Fibroblast of skin of abdomen (primary cell): ENCODE data around the gene COL15A1.
"Not testable (repeated sequence)": the region's sequence is repeated elsewhere in the genome, so short reads cannot be mapped to it uniquely, and the experiment has no call there.

ENCODE experiments used
- DNase-seq: peaks from one replicate; pipeline ENCODE4 v3.0.0-alpha.2; 2013

The COL15A1 gene

DNA sequence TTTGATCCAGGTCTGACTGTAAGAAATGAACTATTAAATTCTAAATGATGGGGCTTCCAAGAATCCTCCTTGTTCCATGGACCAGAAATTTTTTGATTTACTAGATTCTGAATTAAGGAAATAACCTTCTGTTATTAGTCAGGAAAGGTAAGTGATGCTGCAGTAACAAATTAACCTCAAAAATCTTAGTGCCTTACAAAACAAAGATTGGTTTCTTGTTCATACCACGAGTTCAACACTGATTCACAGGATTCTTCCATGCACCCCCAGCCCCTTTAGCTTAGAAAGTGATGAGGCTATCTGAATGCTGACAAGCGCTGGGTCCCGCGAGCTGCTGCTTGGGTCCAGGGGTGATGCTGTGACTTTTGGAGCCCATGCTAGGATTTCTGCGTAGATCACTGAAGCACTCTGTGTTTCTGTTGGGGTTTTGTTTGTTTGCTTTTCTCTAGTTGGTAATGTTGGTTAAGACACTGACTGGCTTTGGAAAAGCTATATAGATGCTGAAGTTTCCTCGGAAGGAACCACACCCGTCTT, 52.3 kb downstream of the COL15A1 start:
- no peak for DNase-seq

DNA sequence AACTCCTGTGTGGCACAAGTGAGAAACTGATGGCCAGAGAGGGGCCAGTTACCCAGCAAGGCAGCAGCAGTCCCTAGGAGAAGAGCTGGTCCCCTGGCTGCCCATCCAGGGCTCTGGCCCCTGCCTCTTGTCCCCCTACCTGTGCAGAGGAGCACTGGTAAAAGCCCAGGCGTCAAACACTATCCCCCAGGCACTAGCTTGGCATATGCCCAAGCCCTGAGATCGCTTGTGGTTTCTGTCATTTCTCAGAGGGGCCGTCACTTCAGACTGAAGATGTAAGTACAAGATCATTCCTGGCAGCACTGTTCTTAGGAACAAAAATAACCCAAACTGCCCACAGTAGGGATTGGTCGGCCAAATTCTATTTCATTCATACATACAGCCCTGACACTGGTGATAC, 53.9 kb downstream of the COL15A1 start:
- DNase-seq: peak; percentile 68

DNA sequence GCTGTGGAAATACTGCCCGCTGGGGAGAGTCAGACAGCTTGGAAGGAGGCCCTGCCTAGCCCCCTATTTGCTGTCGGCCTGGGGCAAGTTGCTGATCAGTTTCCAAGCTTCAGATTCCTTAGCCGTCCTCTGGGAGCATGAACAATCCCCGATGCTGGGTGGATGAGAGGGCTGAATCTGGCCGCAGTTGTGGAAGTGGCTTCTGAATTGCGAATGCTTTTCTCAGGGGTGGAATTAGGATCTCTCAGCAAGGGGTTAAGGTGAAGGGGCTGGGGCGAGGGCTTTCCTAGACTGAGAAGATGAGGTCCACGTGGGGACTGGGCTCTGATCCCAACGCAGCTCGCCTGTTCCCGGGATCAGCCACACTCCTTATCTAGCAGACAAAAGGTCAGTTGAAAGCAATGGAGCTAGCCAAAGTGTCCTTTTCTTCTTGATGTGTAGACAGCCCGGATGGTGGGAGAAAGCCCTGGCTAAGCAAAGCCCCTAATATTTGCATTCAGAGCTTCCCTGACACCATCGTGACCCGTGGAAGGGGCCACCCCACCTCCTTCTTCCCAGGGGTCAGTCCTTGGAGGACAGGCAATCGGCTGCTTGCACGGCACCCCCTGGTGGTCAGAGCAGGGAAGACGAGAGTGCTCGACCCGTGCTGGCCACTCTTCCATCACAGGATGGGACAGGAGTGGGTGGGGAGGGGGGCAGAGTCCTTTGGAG, 54.9 kb downstream of the COL15A1 start:
- peak; percentile 76 for DNase-seq

DNA sequence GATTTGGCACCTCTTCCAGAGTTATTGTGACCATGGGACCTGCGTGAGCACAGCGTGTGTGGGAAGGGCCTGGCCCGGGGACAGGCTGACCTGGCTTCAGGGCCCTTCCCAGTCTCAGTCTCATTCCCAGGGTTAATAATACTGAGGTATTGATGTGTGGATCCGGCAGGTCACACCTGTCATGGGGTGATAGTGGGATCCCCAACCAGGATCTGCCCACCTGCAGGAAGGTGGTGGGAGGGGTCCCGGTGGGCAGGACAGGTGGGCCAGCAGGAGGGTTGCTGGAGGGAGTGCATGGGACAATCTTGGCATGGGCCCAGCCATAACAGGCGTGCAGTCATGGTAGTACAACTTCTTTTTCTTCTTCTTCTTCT, 55.4 kb downstream of the COL15A1 start:
- no peak for DNase-seq

DNA sequence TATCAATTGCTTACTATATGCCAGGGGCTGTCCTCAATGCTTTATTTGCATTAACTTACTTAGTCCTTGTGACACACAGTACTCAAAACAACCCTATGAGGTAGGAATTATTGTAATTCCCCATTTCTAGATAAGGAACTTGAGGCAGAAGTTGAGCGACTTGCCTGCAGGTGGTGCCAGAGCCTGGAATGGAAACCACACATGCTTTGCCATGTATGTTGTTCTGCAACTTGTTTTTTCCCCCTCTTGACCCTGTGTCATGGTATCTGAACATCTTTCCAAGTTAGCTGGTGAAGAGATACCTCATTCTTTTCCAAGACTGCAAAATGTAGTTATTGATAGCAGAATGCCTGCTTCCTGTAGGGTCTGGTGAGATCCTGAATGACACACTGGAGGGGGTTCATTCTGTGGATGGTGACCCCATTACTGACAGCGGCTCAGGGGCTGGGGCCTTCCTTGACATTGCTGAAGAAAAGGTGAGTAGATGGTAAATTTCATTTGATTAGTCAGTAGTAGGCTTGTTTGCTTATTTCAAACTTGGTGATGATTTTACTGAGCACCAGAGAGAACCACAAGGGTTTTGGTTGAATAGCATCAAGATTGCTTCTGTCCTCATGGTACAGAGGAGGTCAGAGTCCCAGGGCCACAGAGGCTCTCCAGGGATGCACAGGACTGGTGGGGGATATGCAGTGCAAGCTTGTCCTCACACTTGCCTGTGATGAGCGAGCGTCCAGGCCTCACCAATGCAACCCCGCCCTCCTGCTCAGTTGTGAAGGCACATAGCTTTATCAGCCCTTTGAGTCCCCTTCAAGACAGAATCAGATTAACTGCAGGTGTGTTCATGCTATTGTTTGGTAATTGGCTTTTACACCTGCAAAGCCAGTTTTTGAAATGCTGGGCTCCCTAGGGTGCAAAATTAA, 57.0 kb downstream of the COL15A1 start:
- peak; percentile 76 for DNase-seq

DNA sequence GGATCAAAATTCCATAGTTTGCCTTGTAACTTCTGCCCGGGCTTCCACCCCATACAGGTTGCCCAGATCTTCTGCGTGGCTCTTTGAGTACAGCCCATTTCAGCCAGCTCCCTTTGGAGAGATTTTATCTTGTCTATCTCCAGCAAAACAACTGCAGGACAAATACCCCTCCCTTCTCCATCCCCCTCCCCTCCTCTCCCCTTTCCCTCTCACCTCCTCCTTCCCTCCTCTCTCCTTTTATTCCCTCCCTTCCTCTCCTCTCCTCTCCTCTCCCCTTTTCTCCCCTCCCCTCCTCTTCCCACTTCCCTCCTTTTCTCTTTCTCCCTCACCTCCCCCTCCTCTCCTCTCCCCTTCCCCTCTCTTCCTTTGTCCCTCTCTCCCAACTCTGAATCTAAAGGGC, 58.2 kb downstream of the COL15A1 start:
- DNase-seq: no peak

DNA sequence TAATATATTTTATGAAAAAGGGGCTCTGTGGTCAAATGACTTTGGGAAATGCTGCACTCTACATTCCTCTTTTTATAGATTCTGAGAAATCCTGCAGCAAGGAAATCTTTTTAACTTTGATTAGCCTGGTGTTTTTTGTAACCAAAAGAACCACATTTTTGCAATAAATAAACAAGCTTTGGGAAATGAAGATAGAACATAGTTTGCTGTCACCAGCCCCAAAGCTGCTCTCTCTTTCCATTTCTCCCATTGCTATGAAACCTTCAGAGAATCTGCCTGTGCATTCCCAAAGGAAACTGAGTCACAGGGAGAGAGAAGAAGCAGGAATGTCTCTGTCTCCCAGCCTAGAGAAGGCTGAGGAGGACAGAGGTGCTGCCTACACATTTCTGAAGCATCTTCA, 59.0 kb downstream of the COL15A1 start:
- DNase-seq: no peak

DNA sequence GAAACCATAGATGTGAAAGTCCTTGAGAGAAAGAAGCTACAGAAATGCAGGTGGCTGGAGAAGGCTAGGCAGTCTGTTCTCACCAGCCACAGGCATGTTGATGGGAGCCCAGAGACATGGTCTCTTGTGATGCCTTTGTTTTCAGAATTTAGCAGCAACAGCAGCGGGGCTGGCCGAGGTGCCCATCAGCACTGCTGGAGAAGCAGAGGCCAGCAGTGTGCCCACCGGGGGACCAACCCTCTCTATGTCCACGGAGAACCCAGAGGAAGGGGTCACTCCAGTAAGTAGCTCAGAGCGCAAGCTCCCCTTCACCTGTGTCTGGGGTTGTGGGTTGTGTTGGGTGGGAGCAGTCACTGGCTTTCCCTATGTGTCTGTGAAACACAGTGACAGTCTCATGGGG, 59.6 kb downstream of the COL15A1 start:
- DNase-seq: no peak

DNA sequence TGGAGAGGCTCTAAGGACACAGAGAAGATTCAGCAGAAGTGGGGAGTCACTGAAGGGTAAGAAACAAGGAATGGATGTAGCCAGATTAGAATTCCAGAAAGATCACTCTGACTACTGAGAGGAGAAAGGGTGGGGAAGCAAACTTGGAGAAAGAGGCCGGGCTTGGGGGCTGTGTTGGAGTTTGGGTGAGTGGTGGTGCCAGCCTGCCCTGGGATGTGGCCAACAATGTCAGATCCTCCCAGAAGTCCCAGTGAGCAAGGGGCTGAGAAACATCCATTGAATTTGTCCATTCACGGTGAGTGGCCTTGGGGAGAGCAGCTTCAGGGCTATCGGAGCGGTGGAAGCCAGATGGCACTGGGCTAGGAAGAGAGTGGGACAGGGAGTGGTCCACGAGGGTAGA, 60.4 kb downstream of the COL15A1 start:
- no peak for DNase-seq

DNA sequence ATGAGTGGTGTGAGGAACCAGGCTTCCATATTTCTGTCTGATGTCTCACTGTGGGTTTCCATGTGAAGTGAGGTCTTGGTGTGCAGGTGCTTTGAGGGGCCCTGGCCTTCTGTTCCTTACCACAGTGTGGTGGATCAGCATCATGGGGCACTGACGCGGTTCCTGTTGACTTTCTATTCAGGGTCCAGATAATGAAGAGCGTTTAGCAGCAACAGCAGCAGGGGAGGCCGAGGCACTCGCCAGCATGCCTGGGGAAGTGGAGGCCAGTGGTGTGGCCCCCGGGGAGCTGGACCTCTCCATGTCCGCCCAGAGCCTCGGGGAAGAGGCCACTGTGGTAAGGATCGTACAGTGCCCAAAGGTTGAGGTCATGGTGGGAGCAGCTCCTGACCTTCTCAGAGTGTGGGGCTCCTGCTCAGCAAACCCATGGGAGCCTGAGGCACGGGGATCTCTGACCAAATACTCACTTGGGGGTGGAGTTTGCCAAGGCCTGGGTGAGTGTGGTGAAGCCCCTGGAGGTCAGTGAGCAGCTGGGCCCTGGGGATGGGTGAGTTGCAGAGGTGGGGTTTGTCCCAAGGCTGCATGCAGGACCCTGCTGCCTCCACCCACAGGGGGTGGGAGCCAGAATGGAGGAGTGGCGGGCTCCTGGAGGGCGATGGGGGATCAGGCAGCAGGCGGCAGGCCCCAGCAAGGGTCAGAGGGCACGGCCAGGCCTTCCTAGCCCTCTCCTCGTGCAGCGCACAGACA, 61.2 kb downstream of the COL15A1 start:
- DNase-seq: no peak

DNA sequence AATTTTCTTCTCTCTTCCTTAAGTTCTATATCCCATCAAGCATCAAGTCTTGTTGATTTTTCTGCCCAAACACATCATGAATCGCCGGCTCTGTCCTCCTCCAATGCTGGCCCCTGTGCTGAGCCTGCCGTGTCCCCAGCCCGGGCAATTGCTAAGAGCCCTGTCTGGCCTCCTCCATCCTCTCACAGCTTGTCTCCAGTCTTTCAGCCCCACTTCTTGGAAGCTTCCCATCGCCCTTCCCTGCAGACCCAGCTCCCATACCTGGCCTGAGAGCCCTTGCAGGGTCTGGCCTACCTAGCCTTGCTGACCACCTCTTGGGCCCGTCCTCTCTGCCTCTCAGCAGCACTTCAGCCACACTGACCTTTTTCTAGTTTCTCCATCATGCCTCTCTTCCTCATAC, 61.9 kb downstream of the COL15A1 start:
- no peak for DNase-seq

DNA sequence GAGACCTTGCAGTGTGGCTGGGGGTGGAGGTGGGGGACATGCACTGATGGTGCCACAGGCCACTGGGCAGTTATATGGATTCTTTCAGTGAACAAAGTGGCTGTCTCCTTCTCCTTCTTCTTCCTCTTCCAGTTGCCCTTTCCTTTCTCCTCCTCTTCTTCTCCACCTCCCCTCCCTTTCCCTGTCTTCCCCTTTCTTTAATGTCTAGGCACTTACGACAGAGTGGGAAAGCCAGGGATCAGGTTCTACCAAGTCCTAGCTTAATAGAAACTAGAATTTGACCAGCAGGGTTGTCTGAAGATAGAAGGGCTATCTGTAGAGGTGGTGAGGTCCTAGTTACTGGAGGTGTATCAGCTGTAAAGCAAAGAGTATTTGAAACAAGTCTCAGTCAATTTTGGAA, 62.8 kb downstream of the COL15A1 start:
- no peak for DNase-seq

DNA sequence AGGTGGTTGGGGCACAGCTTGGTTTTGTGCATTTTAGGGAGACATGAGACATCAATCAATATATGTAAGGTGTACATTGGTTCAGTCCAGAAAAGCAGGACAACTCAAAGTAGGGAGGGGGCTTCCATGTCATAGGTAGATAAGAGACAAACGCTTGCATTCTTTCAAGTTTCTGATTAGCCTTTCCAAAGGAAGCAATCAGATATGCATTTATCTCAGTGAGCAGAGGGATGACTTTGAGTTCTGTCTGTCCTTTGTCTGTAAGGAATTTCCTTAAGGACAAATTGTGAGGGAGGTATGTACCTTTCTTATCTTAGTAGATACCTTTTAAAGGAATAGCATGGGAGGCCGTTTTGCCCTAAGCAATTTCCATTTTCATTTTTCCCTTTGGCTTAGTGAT, 63.3 kb downstream of the COL15A1 start:
- DNase-seq: no peak

DNA sequence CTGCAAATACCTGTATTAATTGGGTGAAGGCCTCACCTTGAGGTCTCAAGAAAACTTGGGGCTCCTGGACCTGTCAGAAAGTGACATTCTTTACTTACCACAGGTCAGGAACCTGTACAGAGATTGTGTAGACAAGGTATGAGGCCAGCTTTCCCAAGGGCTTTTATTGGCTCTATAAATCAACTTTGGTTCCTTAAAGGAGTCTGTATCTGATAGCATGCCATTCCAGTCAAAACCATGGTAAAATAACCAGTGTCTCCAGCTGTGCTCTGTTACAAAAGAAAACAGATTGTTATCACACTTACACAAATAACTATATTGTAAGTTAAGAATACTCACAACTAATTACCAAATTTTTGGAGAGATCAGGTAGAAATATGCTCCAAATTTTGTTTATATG, 64.5 kb downstream of the COL15A1 start:
- no peak for DNase-seq

DNA sequence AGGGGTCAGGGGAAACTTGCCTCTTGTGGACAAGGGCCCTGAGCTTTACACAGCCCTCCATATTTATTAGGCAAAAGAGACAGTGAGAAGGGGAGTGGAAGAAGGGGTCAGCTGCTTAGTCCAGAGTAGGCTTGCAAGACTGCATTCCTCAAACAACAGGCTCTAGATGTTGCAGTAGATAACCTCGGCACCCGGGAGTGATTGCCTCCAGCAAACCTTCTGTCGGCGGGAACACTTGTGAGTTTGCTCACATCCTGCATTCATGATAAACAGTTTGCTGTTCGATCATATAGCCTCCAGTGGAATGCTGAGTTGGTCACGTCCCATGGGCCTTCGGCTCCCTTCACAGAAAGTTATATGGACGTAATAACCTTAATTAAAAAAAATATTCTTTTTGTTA, 66.7 kb downstream of the COL15A1 start:
- DNase-seq: not testable (repeated sequence)

DNA sequence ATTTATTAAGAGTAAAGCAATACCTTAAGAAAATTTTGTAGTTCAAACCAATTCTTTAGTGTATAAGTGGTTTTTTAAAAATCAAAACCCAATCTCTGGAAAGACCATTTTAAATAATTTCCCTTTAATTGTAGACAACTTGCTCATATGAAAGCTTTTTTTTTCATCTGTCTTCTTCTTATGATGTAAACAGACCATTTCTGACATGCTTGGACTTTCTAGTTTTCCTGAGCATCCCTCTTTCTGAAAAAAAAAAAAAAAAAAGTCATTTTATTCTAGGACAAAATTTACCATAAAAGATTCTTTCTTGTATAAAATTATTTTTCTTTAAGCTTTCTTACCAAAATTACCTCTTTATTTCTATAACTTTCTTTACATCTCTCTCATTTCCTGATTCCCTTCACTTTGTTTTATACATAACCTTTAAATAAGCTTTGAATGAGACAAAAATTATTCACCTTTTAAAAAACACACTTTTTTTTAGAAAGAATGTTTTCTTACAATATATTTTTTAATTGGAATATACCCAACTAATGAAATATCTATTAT, 67.5 kb downstream of the COL15A1 start:
- peak; percentile 41 for DNase-seq

DNA sequence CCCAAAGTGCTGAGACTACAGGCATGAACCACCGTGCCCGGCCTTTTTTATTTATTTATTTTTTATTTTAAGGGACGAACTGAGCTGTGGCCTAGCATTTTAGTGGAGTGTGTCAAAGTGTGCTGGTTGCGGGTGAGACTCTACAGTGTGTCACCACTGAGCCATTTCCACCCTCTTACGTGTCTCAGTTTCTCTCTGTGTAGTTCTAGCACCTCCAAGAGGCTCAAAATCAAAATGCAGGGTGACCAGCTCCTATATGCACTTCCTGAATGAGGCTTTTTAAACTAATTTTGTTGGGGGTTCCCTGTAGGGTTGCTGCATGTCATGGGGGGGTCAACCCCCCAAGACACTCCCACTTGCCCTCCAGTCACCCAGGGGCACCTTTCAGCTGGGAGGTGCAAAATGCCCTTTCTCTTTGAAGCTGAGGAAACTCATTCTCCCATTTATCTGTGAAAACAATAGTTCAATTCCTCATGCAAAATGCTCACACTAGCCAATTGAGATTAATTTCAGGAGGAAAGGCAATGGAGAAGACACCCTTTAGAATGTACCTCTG, 69.3 kb downstream of the COL15A1 start:
- DNase-seq: no peak

DNA sequence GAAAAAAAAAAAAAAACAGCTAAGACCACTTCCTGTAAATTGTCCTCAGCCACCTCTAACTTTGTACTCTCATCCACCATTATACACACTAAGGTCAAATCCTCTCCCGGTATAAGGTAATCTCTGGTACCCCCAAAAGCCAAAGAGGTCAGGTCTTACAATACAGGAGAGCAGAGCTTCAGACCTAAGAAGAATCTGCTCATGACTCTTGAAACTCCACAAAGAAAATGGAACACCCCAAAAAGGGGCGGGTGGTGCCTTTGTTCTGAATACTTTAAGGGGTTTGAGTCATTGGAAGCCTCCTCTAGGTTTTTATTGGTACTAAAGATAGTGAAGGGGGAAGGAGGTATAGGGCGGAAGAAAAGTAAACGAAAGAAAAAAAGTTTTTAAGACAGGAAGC, 69.8 kb downstream of the COL15A1 start:
- DNase-seq: no peak

DNA sequence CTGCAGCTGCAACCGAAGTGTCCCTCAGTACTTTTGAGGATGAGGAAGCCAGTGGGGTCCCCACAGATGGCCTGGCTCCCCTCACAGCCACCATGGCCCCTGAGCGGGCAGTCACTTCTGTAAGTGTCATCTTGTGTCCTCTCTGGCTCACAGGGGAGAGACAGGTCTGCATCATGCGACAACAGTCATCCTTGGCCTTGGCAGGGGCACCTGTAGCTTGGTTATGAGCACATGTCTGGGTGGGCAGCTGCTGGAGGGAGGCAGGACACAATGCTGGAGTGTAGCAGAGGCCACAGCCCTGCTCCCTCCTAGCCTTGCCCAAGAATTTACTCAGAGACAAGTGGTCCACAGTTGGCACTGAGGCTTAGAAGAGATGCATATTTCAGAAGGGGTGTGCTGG, 71.7 kb downstream of the COL15A1 start:
- no peak for DNase-seq

DNA sequence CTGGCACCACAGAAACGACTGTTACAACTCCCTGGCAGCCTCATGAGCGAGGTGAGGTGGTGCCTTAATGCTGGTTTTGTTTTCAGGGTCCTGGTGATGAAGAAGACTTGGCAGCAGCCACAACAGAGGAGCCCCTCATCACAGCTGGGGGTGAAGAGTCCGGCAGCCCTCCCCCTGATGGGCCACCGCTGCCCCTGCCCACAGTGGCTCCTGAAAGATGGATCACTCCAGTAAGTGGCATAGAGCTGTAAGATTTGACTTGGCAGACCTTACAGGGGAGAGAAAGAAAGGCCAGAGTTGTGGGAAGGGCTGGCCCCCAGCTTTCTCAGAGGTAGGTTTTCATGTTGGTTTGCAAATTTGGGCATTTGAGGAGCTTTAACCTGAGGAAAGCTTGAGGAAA, 72.2 kb downstream of the COL15A1 start:
- DNase-seq: no peak

DNA sequence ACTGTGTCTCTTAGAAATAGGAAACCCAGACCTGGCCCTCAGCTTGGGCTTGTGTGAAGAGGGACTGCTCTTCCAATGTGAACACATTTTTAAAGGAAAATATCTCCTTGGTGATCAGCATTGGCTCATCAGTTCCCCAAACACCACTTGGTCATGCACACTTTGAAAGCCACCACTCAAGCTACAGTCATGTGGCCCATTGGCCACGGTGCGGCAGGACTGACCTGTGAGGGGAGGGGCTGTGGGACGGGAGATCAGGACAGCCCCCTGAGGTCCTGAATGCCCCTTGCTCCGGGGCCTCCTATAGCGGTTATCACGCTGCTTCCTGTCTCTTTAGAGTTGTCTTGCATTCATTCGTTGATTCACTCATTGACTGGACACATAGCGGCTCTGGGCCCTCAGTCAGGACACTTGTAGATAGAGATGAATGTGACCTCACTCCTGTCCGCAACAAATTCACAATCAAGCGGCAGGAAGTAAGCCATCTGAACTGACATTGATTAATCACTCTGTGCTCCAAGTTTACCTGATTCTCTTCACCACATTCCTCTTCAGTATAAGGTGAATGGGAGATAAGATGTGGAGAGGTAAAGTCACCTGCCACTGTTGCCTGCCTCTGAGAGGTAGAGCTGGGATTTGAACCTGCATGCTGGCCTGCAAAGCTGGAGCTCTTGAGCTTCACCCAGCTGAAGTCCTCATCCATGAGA, 73.1 kb downstream of the COL15A1 start:
- no peak for DNase-seq

DNA sequence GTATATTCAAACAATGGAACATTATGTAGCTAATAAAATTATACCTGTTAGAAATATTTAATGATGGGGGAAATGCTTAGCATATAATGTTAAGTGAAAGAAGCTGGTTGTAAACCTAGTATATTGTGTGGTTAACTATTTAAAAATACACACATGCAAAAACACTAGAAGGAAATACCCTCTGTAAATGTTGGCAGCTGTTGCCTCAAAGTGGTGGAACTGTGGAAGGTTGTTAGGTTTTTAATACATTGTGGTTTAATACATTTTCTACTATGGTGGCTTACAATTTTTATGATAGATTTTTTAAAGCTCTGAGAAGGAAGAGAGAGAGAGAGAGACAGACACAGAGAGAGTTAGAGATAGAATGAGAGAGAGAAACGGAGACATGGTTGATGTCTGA, 74.9 kb downstream of the COL15A1 start:
- no peak for DNase-seq
